ENCODE results near the gene FN1. TPM values are rescaled to one million over a fixed set of nuclear protein-coding genes. Genes with fewer than 3 reads are reported as not detected.

The FN1 gene
- total and polyA plus RNA-seq, 12 donors = 44.6 to 322 (median 110) TPM

DNA sequence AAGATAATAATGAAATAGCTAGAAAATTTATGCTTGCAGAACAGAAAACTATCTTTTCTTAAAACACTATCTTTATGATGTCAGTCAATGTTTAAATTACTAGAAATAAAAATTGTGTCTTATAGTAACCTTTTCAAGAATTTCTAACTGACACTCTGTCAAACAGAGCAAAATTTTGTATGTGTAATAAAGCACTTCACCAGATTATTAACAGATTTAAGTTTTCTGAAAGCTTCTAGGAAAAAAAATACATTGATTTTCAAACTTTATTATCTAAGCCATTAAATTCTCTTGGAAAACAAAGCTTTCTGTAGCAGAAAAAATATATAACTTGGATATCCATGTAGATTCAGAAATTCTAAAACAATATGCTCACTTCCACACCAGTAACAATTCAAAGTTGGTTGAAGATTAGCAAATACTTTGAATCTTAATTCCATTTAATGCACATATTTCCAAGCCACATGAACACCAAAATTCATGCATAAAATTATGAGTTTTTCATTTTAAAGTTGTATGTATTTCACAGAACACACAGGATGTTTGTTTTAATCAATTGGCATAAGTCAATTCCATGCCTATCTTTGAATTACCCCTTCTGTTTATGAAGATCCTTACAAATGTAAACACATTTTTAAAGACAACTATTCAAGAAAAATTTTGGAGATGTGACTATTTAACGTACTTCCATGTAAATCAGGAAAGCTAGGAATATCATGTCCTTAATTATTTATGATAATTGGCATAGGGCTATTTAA, 19.9 kb downstream of the FN1 start:
- DNase-seq = no peak
- no peaks in the 10 kb centered on the region for H3K4me1 ChIP-seq (replicated peaks in 1 of 2)
- 72 to 80% (median 77%) methylated on average over 1 of the region's 1 CpG for WGBS, 4 donors
- H3K36me3 ChIP-seq (replicated peaks in 1 of 2) = no peaks in the 10 kb centered on the region
- no peak for TF ChIP-seq POLR2A (IDR thresholded peaks at IDR 0.05)
- TF ChIP-seq, protein P1, sequence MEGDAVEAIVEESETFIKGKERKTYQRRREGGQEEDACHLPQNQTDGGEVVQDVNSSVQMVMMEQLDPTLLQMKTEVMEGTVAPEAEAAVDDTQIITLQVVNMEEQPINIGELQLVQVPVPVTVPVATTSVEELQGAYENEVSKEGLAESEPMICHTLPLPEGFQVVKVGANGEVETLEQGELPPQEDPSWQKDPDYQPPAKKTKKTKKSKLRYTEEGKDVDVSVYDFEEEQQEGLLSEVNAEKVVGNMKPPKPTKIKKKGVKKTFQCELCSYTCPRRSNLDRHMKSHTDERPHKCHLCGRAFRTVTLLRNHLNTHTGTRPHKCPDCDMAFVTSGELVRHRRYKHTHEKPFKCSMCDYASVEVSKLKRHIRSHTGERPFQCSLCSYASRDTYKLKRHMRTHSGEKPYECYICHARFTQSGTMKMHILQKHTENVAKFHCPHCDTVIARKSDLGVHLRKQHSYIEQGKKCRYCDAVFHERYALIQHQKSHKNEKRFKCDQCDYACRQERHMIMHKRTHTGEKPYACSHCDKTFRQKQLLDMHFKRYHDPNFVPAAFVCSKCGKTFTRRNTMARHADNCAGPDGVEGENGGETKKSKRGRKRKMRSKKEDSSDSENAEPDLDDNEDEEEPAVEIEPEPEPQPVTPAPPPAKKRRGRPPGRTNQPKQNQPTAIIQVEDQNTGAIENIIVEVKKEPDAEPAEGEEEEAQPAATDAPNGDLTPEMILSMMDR (IDR thresholded peaks at IDR 0.05) = no peak
- H3K4me3 ChIP-seq = no peak overlapping the region
- H3K27me3 ChIP-seq = no peaks in the 10 kb centered on the region
- intact Hi-C loops (cut with DNase I) = no loop called here
- H3K9me3 ChIP-seq (replicated peaks in 1 of 3) = no peaks in the 10 kb centered on the region
- H3K27ac ChIP-seq = no peak overlapping the region

DNA sequence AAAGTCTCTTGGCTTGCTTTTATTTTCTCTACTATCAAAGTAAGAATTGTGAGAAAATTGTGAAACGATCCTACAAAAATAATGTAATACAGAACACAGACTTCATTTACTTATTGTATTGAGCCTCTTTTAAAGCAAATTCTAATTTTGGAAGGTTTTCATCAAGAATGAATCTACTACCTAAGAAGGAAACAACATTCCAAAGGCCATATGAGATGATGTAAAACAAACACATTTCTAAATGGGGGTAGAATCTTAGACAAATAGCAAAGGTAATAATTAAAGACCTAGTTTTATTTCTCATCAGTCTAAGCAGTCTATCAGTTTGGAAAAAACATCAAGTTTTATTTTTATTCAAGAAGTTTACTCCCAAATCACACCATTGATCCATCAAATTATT, 20.6 kb downstream of the FN1 start:
- Histone ChIP-seq H3K36me3 (replicated peaks in 1 of 2) (no peaks in the 10 kb centered on the region), H3K4me3 (no peak overlapping the region), H3K4me1 (replicated peaks in 1 of 2) (no peaks in the 10 kb centered on the region), H3K9me3 (replicated peaks in 1 of 3) (no peaks in the 10 kb centered on the region), H3K27ac (no peak overlapping the region), H3K27me3 (no peaks in the 10 kb centered on the region)
- intact Hi-C loops (cut with DNase I) = no loop called here
- TF ChIP-seq, protein P1 (IDR thresholded peaks at IDR 0.05) = no peak
- TF ChIP-seq POLR2A (IDR thresholded peaks at IDR 0.05) = no peak
- no peak for DNase-seq
- WGBS, 4 donors = 40 to 76% (median 62%) methylated on average over 1 of the region's 1 CpG

DNA sequence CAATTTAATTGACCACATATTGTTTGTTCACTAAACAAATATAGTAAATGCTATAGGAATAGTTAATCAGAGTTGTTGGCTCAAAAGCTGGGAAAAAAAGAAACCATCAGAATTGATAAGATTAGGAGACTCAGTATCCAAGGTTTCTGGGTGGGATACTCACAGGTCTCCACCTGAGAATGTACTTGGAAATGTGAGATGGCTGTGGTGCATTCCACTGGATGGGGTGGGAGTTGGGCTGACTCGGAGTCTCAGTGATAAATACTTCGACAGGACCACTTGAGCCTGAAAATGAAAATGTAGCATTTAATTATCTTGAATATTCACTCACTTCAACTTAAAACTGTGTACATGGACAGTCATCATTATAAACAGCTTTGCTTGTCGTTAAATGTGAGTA, 21.2 kb downstream of the FN1 start:
- intact Hi-C loops (cut with DNase I) = no loop called here
- H3K4me1 ChIP-seq (replicated peaks in 1 of 2) = no peaks in the 10 kb centered on the region
- H3K4me3 ChIP-seq = no peak overlapping the region
- 75 to 84% (median 78%) methylated on average over 3 of the region's 3 CpGs for WGBS, 4 donors
- H3K27me3 ChIP-seq = no peaks in the 10 kb centered on the region
- H3K36me3 ChIP-seq (replicated peaks in 1 of 2) = no peaks in the 10 kb centered on the region
- DNase-seq = no peak
- no peak overlapping the region for H3K27ac ChIP-seq
- TF ChIP-seq POLR2A (IDR thresholded peaks at IDR 0.05) = no peak
- TF ChIP-seq, protein P1 (IDR thresholded peaks at IDR 0.05) = no peak
- no peaks in the 10 kb centered on the region for H3K9me3 ChIP-seq (replicated peaks in 1 of 3)

DNA sequence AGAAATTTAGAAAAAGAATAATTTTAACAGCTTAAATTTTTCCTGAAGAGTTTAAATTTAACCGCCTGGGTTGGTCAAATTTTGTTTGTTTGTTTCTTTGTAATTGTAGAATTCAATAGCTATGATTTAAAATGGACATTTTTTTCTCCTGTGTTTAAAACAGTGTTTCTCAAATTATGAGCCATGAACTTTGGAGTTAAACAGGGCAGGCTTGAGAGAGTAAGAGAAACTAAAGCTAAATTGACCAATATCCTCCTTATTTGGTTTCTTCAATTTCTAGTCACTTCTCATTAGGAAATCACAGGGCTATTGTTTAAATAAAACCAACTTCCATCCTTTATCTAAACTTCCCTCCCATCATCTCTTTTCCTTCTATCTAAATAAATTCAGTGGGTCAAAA, 21.9 kb downstream of the FN1 start:
- 80 to 96% (median 89%) methylated on average over 1 of the region's 1 CpG for WGBS, 4 donors
- Histone ChIP-seq H3K4me1 (replicated peaks in 1 of 2) (no peaks in the 10 kb centered on the region), H3K4me3 (no peak overlapping the region), H3K9me3 (replicated peaks in 1 of 3) (no peaks in the 10 kb centered on the region), H3K27me3 (no peaks in the 10 kb centered on the region), H3K27ac (no peak overlapping the region), H3K36me3 (replicated peaks in 1 of 2) (no peaks in the 10 kb centered on the region)
- TF ChIP-seq, protein P1 (IDR thresholded peaks at IDR 0.05) = no peak
- TF ChIP-seq POLR2A (IDR thresholded peaks at IDR 0.05) = no peak
- intact Hi-C loops (cut with DNase I) = no loop called here
- no peak for DNase-seq
